ENCODE measurements around the gene SORCS2. TPM values are rescaled to one million over a fixed set of nuclear protein-coding genes. Genes with fewer than 3 reads are reported as not detected.

SORCS2 gene
- total and polyA plus RNA-seq, 4 donors: 2.2 to 7.7 (median 2.5) TPM

DNA sequence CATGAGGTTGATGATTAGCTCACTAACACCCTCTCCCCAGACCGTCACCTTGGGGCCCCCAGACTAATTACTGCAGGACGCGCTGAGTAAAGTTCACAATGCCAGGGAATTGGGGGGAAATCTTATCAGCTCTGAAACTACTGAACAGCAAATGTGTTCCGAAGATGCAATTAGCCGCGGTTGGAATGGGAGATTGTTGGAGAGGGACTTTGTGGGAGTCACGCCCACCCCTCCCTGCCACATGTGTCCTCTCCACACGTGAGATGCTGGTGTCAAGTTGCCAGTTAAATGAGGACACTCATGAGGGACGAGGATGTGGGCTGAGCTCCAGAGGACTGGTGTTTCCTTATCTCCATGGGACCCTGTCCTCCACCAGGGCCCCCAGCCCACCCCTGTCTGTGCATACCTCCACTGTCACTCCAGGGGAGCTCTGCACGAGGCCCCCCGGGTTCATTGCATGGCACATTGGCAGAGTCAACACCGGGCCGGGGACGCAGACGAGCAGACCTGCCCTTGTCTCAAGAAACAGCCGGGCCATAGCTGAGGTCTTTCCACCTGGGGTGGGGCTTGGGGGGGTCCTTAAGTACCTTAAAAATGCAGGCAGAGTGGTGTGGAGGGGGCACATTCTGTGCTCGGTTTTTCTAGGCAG lies 417.8 kb downstream of the SORCS2 start:
- Histone ChIP-seq H3K9me3 (ENCODE audit: control insufficient read depth in 4 of 4, insufficient read depth in 3 of 4, low read length in 3 of 4) (peaks cover 0 to 8% (median under 1%) of the 10 kb centered on the region in 4 donors), H3K4me3 (no peak overlapping the region), H3K27me3 (ENCODE audit: control insufficient read depth in 3 of 3, insufficient read depth in 3 of 3, low read length in 2 of 3) (peaks cover 0 to 49% (median 0%) of the 10 kb centered on the region in 3 donors), H3K4me1 (ENCODE audit: control insufficient read depth in 5 of 5, insufficient read depth in 5 of 5, low read length in 5 of 5) (peaks cover 0 to 7% (median 0%) of the 10 kb centered on the region in 5 donors), H3K27ac (ENCODE audit: low read depth in 1 of 2, low read length in 1 of 2) (no peak overlapping the region), H3K36me3 (ENCODE audit: control insufficient read depth in 4 of 4, insufficient read depth in 4 of 4, low read length in 4 of 4) (no peaks in the 10 kb centered on the region), H3K9ac (ENCODE audit: insufficient read depth in 1 of 2, low read length in 2 of 2) (no peak overlapping the region)
- ATAC-seq (ENCODE audit: insufficient read depth, low FRiP score) (no peak), DNase-seq (no peak)
- TF ChIP-seq, protein P1, sequence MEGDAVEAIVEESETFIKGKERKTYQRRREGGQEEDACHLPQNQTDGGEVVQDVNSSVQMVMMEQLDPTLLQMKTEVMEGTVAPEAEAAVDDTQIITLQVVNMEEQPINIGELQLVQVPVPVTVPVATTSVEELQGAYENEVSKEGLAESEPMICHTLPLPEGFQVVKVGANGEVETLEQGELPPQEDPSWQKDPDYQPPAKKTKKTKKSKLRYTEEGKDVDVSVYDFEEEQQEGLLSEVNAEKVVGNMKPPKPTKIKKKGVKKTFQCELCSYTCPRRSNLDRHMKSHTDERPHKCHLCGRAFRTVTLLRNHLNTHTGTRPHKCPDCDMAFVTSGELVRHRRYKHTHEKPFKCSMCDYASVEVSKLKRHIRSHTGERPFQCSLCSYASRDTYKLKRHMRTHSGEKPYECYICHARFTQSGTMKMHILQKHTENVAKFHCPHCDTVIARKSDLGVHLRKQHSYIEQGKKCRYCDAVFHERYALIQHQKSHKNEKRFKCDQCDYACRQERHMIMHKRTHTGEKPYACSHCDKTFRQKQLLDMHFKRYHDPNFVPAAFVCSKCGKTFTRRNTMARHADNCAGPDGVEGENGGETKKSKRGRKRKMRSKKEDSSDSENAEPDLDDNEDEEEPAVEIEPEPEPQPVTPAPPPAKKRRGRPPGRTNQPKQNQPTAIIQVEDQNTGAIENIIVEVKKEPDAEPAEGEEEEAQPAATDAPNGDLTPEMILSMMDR (IDR thresholded peaks at IDR 0.05; ENCODE audit: control extremely low read depth, extremely low read depth): no peak
- WGBS, 2 donors: 82 to 86% methylated on average over 17 of the region's 17 CpGs

DNA sequence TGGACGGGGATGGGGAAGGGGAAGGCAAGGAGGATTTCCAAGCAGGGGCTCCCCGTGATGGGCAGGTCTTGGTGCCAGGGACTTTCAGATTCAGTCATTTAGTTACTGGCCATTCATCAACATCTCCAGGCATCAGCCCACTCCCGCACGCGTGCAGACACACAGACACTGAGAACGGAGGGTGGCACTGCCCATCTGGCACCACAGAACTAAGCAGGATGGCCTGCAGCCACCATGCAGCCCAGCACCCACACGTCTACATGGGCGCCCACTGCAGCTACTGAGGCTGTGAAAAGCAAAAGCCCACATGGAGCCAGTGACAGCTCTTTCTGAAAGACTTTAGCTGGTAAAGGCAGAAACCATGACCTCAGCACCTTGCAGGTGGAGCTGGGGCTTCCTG lies 418.5 kb downstream of the SORCS2 start:
- ATAC-seq (ENCODE audit: insufficient read depth, low FRiP score) (no peak), DNase-seq (no peak)
- no peak overlapping the region for H3K9ac ChIP-seq (ENCODE audit: insufficient read depth in 1 of 2, low read length in 2 of 2)
- WGBS, 2 donors: 93 to 94% methylated on average over 8 of the region's 8 CpGs
- no peaks in the 10 kb centered on the region for H3K36me3 ChIP-seq (ENCODE audit: control insufficient read depth in 4 of 4, insufficient read depth in 4 of 4, low read length in 4 of 4)
- peaks cover 0 to 43% (median 0%) of the 10 kb centered on the region in 3 donors for H3K27me3 ChIP-seq (ENCODE audit: control insufficient read depth in 3 of 3, insufficient read depth in 3 of 3, low read length in 2 of 3)
- H3K27ac ChIP-seq (ENCODE audit: low read depth in 1 of 2, low read length in 1 of 2): no peak overlapping the region
- no peak overlapping the region for H3K4me3 ChIP-seq
- TF ChIP-seq, protein P1 (IDR thresholded peaks at IDR 0.05; ENCODE audit: control extremely low read depth, extremely low read depth): no peak
- peaks cover 0 to 7% (median 0%) of the 10 kb centered on the region in 5 donors for H3K4me1 ChIP-seq (ENCODE audit: control insufficient read depth in 5 of 5, insufficient read depth in 5 of 5, low read length in 5 of 5)
- peaks cover 0 to 3% (median 0%) of the 10 kb centered on the region in 4 donors for H3K9me3 ChIP-seq (ENCODE audit: control insufficient read depth in 4 of 4, insufficient read depth in 3 of 4, low read length in 3 of 4)

DNA sequence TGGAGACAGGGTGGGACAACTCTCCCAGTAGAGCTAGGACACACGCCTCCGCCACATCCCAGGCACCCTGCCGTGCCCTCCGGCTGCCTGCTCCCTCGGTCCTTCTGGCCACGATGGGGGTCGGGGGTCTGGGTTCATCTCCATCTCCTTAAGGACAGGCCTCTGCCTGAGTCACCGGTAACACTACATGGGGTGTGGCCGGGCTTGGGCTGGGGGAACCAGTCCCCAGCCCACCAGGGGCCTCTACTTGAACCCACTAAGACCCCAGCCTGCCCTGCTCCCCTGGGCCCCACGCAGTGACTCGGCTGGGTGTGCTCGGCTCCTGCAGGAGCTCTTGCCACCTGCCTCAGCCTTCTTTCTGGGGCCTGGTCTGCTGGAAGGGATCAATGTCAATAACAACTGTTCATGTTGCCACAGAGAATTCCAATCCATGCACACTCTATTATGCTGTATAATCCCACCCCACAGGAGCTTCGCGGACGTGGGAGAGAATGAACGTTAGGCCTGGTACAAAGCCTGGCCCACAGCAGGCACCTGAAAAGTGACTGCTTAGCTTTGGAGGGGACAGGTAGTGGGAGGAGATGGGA lies 420.1 kb downstream of the SORCS2 start:
- TF ChIP-seq, protein P1 (IDR thresholded peaks at IDR 0.05; ENCODE audit: control extremely low read depth, extremely low read depth): no peak
- no peak for DNase-seq
- ATAC-seq (ENCODE audit: insufficient read depth, low FRiP score): no peak
- Histone ChIP-seq H3K27me3 (ENCODE audit: control insufficient read depth in 3 of 3, insufficient read depth in 3 of 3, low read length in 2 of 3) (peaks cover 0 to 35% (median 0%) of the 10 kb centered on the region in 3 donors), H3K9me3 (ENCODE audit: control insufficient read depth in 4 of 4, insufficient read depth in 3 of 4, low read length in 3 of 4) (no peaks in the 10 kb centered on the region), H3K27ac (ENCODE audit: low read depth in 1 of 2, low read length in 1 of 2) (no peak overlapping the region), H3K9ac (ENCODE audit: insufficient read depth in 1 of 2, low read length in 2 of 2) (no peak overlapping the region), H3K4me1 (ENCODE audit: control insufficient read depth in 5 of 5, insufficient read depth in 5 of 5, low read length in 5 of 5) (peaks cover 0 to 7% (median 0%) of the 10 kb centered on the region in 5 donors), H3K36me3 (ENCODE audit: control insufficient read depth in 4 of 4, insufficient read depth in 4 of 4, low read length in 4 of 4) (no peaks in the 10 kb centered on the region), H3K4me3 (no peak overlapping the region)
- 85 to 90% methylated on average over 16 of the region's 16 CpGs for WGBS, 2 donors
